SKM-1 (cell line): ENCODE data around the gene MAGEA4.

Experiments
- DNase-seq: peaks from one replicate; lab custom pipeline; 2025; ENCODE audit not compliant: unreplicated experiment; lab: John Stamatoyannopoulos, UW

MAGEA4 gene

GRCh38 chrX:151922692-151923091, 10.0 kb downstream of the MAGEA4 start:
- no peak for DNase-seq

DNA sequence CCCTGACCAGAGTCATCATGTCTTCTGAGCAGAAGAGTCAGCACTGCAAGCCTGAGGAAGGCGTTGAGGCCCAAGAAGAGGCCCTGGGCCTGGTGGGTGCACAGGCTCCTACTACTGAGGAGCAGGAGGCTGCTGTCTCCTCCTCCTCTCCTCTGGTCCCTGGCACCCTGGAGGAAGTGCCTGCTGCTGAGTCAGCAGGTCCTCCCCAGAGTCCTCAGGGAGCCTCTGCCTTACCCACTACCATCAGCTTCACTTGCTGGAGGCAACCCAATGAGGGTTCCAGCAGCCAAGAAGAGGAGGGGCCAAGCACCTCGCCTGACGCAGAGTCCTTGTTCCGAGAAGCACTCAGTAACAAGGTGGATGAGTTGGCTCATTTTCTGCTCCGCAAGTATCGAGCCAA, 11.0 kb downstream of the MAGEA4 start:
- no peak for DNase-seq

- DNase-seq = no peak
Observed at GRCh38 chrX:151929126-151929525, 16.4 kb downstream of the MAGEA4 start.

DNA sequence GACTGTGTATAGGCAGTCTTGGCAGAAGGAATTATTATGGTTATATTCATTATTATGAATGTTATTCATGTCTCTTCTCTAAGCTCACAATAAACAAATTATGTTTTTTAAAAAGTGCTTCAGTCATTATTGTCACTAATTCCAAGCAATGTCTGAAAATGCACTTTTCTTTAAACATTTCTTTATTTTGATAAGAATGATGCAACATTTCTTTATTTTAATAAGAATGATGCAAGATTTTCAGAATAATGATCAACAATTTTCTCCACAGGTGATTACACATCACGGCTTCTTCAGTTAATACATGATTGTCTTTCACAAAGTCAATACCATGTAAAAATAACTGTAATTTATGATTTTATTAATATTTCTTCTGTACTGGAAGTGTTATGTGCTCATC, 22.7 kb downstream of the MAGEA4 start:
- no peak for DNase-seq

GRCh38 chrX:151938172-151938571, 25.5 kb downstream of the MAGEA4 start:
- DNase-seq = no peak

- no peak for DNase-seq
Observed at GRCh38 chrX:151954730-151955129, 42.0 kb downstream of the MAGEA4 start.

GRCh38 chrX:151958101-151958500, 45.4 kb downstream of the MAGEA4 start:
- no peak for DNase-seq

- no peak for DNase-seq
Observed at GRCh38 chrX:151962034-151962433, 49.3 kb downstream of the MAGEA4 start.

GRCh38 chrX:151966236-151966635, 53.5 kb downstream of the MAGEA4 start:
- DNase-seq = no peak

DNA sequence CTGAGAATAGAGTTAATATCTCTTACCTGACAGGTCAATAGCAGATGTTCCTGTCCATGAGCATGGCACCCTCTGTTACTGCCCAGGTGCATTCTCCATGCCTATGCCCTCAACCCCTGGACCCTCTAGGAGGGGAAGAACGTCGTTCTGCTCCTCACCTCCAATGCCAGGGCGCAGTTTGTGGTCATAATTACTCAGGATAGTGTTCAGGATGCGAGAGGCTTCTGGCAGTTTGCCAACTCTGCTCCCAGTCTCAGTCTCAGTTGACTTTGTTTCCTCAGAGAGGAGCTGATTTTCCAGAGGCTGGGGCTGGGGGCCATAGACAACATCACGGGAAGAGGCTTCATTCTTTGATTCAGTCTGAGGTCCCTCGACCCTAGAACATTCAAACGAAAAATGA, 57.3 kb downstream of the MAGEA4 start:
- DNase-seq = no peak

DNA sequence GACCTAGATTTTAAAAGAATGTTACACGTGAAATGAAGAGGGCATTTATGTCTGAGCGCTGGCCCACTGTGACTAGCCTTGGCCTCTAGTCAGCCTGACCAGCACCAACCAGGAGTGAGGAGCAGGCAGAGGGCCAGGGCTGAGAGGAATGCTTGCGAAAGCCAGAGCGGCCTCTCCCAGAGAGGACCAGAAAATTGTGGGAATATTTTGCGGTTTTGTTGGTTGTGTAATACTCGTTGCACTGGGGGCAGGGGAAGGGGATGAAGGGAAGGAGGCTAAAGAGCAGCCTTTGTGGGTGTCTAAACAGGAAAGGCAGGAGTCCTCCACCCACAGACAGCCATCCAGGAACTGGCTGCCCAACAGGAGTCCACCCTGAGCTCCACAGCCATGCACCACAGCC, 58.0 kb downstream of the MAGEA4 start:
- no peak for DNase-seq

DNA sequence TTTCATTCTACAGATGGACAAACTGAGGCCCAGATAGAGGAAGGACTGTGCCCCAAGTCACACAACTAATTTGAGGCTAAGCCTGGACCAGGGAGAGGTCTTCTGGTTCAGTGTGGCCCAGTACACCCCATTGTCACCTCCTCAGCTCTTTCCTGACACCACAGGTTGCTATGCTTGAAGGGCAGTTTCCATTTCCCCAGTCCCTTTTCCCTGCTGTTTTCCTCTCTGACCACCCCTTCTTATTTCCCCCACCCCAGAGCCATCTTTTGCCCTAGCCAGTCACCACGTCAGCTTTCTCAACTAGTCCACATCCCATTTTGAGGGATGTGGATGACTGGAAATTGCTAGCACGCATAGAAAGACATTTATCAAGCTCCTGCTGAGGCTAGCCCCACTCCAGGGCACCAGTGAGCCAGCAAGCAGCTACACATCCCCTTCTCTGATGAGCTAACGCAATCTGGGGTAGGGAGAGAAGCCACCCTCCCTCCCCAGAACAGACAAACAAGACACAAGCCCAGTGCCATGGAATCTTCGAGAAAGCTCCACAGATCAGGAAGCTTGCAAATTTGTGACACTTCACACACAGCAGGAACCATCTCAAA, 60.5 kb downstream of the MAGEA4 start:
- DNase-seq = no peak

DNA sequence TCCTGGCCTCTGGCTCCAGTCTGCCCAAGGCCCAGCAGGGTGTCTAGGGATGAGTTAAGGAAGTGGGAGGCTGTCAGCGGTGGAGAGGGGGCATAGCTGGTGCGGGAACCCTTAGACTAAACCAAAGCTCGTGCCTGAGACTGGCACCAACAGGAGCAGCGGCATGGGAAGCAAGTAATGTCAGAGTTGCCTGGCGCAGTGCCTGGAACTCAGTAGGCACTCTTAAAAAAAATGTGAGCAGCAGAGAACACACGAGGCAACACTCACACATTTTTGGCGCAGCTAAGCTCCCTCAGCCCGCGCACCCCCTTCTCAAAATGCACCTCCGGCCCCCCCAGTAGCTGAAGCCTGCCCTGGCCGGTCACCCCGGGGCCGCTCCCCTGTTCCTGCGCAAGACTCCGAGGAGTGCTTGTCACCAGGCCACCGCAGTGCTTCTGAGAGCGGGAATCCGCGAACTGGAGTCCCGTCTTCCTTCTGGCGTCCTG, 61.2 kb downstream of the MAGEA4 start:
- no peak for DNase-seq
